ENCODE results near the gene MOB1A. TPM values are rescaled to one million over a fixed set of nuclear protein-coding genes. Genes with fewer than 3 reads are reported as not detected.

Gene MOB1A
- total RNA-seq, 1 experiment from 2014 or later, result 95.1 TPM

GRCh38 chr2:74149247-74149525 is 29.5 kb downstream of the MOB1A start:
- Mint-ChIP-seq H3K9me3 (no peaks in the 10 kb centered on the region), H3K4me1 (peaks cover 3 to 7% of the 10 kb centered on the region in 2 experiments; a peak in 2 of 4 replicates), H3K36me3 (ENCODE audit: insufficient read depth in 1 of 3, low read depth in 3 of 3) (peaks cover 0 to 21% (median 17%) of the 10 kb centered on the region in 3 experiments; a peak in 6 of 7 replicates), H3K4me3 (no peak overlapping the region; a peak in 1 of 5 replicates), H3K27ac (no peak overlapping the region), H3K27me3 (ENCODE audit: low read depth) (no peaks in the 10 kb centered on the region)
- no peaks in the 10 kb centered on the region for H4K20me1 ChIP-seq (ENCODE audit: control insufficient read depth, insufficient read depth, insufficient read length)
- no peak overlapping the region for H3K4ac ChIP-seq (ENCODE audit: low read depth, low read length)
- no peaks in the 10 kb centered on the region for H3K79me1 ChIP-seq (ENCODE audit: insufficient read depth, low read depth, low read length, poor library complexity, severe bottlenecking)
- H3K9ac ChIP-seq (ENCODE audit: extremely low read depth, insufficient read length, low read length), result no peak overlapping the region
- no peak overlapping the region for H2BK5ac ChIP-seq (ENCODE audit: insufficient read length, low read length)
- peak overlapping the region; percentile 58 for H3K4me2 ChIP-seq (ENCODE audit: insufficient read depth, insufficient read length, low read length)
- no peaks in the 10 kb centered on the region for H3K27me3 ChIP-seq (ENCODE audit: insufficient read depth, low read length)
- H2BK15ac ChIP-seq (ENCODE audit: low read depth, low read length), result no peak overlapping the region
- no peak for TF ChIP-seq CTCF (conservative IDR thresholded peaks at IDR 0.05)
- no peak overlapping the region for H4K5ac ChIP-seq (ENCODE audit: insufficient read length, low read depth, low read length)
- no peak overlapping the region for H2AFZ ChIP-seq (ENCODE audit: low read length)
- H3K14ac ChIP-seq (ENCODE audit: insufficient read depth, low read length), result no peak overlapping the region
- no peak overlapping the region for H3K18ac ChIP-seq (ENCODE audit: insufficient read length, low read depth, low read length)
- no peak for DNase-seq
- no peak overlapping the region for H4K8ac ChIP-seq (replicated peaks; ENCODE audit: insufficient read length, low read depth, low read length)
- H2BK120ac ChIP-seq (ENCODE audit: low read depth, low read length, poor library complexity, severe bottlenecking), result no peak overlapping the region
- H2BK20ac ChIP-seq (ENCODE audit: low read depth, low read length, poor library complexity, severe bottlenecking), result no peak overlapping the region
- no peaks in the 10 kb centered on the region for H3K4me1 ChIP-seq (ENCODE audit: insufficient read depth, low read length)
- no CpG with 5 or more reads among the region's 5 CpGs for WGBS (ENCODE audit: extremely low coverage, insufficient read length, low lambda C conversion rate)
- H4K91ac ChIP-seq (ENCODE audit: insufficient read length, low read depth, low read length), result no peak overlapping the region
- H3K27ac ChIP-seq (ENCODE audit: insufficient read length, low read depth, low read length), result no peak overlapping the region
- no peak overlapping the region for H2AK5ac ChIP-seq (ENCODE audit: insufficient read length, low read length)
- H3K56ac ChIP-seq (ENCODE audit: insufficient read length, low read depth, low read length), result no peak overlapping the region
- H3K9me3 ChIP-seq (ENCODE audit: control insufficient read depth, low read depth, low read length), result no peaks in the 10 kb centered on the region
- no peak overlapping the region for H3T11ph ChIP-seq (ENCODE audit: low read length)
- H3K23ac ChIP-seq (ENCODE audit: insufficient read length, low read depth, low read length), result no peak overlapping the region
- no peak overlapping the region for H2BK12ac ChIP-seq (ENCODE audit: insufficient read length, low read depth, low read length)
- no peaks in the 10 kb centered on the region for H3K79me2 ChIP-seq (ENCODE audit: insufficient read depth, low read length)
- peaks cover 13% of the 10 kb centered on the region for H3K23me2 ChIP-seq (ENCODE audit: insufficient read length, low read depth, low read length, poor library complexity, severe bottlenecking)

Measured in H9 (cell line).